Tibial nerve (tissue), 4 donors: ENCODE data around the gene CPNE4.

ENCODE experiments used
- EP300 ChIP-seq, 2 donors: sonication (generic); formaldehyde crosslinking; IDR thresholded peaks; one replicate each; pipeline ENCODE4 v1.6.1; 2017; ENCODE audit warnings: antibody characterized with exemption in 2 of 2, mild to moderate bottlenecking in 1 of 2
- POLR2A ChIP-seq, 2 donors: fragments of 450-650 bp; IDR thresholded peaks; one replicate each; pipeline ENCODE4 v1.6.1; 2017; ENCODE audit warnings: antibody characterized with exemption in 2 of 2, mild to moderate bottlenecking in 2 of 2, moderate library complexity in 2 of 2
- TF ChIP-seq, protein P1 (sequence below), 5 experiments: fragments of 200-600 bp in 3 of 5; fragments of 450-650 bp in 2 of 5; sonication (generic) in 3 of 5; IDR thresholded peaks; one replicate each; pipeline ENCODE4 v1.5.1; 2016 to 2019; ENCODE audit warnings: antibody characterized with exemption in 5 of 5, mild to moderate bottlenecking in 3 of 5, moderate library complexity in 2 of 5

DNA sequence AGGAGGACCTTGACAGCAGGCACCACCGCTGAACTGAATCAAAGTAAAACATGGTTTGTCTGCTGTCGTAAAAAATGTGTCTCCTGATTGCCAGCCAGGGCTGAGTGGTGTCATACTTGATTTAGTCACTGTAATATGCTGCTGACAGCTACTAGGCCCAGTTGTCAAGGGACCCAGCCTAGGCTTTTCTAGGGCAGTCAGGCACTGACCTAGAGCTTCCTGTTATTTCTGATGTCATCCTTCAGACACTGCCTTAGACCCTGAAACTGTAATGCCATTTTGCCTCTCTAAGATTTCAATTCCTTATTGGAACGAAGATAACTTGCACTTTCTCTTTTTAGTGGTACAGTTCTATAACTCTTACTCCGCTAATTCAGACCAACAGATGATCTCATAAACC lies 529.4 kb downstream of the CPNE4 start:
- TF ChIP-seq EP300 (IDR thresholded peaks at IDR 0.05): no peak
- TF ChIP-seq, protein P1, sequence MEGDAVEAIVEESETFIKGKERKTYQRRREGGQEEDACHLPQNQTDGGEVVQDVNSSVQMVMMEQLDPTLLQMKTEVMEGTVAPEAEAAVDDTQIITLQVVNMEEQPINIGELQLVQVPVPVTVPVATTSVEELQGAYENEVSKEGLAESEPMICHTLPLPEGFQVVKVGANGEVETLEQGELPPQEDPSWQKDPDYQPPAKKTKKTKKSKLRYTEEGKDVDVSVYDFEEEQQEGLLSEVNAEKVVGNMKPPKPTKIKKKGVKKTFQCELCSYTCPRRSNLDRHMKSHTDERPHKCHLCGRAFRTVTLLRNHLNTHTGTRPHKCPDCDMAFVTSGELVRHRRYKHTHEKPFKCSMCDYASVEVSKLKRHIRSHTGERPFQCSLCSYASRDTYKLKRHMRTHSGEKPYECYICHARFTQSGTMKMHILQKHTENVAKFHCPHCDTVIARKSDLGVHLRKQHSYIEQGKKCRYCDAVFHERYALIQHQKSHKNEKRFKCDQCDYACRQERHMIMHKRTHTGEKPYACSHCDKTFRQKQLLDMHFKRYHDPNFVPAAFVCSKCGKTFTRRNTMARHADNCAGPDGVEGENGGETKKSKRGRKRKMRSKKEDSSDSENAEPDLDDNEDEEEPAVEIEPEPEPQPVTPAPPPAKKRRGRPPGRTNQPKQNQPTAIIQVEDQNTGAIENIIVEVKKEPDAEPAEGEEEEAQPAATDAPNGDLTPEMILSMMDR (IDR thresholded peaks at IDR 0.05): no peak
- TF ChIP-seq POLR2A (IDR thresholded peaks at IDR 0.05): no peak
